GM18868 (cell line): ENCODE results near the gene CYSLTR1.
A peak's percentile ranks its signal among the peaks of the same experiment; 100 is the strongest.
"Not testable (repeated sequence)": the region's sequence is repeated elsewhere in the genome, so short reads cannot be mapped to it uniquely, and the experiment has no call there.

Source experiments
- ATAC-seq: cut with Tn5 transposase; IDR thresholded peaks from one replicate; pipeline ENCODE4 v1.9.1; 2021; ENCODE audit warnings: mild to moderate bottlenecking, moderate library complexity; ENCODE audit not compliant: unreplicated experiment

The CYSLTR1 gene

DNA sequence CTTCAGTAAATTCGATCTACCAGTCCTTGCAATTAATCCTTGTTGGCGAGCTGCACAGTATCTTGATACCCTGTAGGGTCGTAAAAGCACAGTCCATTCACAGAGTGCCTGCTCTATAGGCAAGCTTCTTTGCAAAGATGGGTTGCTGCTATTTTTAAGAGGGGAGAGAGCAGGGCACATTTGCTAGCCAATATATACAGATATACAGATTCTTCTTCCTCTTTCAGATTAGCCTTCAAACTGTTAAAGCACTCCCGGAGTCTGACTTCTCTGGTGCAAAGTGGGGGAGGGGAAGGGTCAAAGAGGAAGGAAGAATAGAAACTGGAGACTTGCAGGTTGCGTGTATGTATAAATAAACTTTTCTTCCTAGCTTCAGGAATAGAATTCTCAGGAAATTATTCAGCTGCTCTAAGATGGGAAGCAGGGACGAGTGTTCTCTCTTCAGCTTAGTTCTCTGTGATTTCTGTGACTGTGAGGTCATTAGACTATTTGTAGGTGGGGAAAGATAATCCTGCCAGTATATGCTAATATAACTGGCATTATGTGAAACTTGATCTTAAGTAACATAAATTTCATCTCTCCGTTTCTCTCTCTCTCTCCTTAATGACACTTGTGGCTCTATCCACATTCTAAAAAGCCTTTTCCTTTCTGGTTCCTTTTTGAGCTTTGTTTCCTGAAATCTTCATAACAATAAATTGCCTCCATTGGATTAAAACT lies at the start of gene CYSLTR1:
CYSLTR1 (minus strand) TSS at position 242 of the 717 bp plus-strand sequence. CDS start 53,865 bp downstream, outside the sequence.
- peak; percentile 48 for ATAC-seq

DNA sequence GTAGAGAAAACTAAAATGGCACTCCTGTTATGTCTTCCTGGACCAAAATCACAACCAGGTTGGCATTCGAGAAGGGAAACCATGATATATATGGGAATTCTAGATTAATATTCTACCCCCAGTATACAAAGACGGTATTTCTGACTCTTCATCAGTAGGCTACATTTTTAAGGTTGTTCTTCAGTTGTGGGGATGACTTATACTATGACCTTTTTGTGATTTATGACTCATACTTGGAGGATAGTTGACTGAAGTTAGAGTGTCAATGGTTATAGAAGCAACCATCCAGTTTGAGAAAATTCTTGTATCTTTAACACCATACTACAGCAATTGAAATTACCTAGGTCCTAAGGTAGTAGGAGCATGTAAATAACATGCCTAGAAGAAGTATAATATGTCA lies 49.8 kb upstream of the CYSLTR1 start:
- no peak for ATAC-seq

DNA sequence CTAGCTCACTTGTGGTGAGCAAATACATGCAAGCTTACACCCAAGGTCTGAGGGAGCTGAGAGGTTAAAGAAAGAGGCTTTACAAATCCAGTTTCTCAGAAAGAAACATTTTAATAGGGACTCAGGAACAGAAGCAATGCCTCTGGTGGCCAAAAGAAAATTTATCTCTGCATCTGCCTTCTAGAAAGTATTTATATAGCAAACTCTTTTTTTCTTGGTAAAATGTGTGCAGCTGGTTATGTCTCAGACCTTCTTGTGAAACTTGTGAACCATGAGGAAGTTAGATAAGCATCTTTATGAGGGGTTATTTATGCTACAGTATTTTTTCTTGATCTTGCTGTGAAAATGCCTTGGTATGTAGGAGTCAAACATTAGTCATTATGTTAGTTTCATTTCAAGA lies 48.5 kb upstream of the CYSLTR1 start:
- peak; percentile 98 for ATAC-seq

- no peak for ATAC-seq
Measured at GRCh38 chrX:78366576-78366975, 39.2 kb upstream of the CYSLTR1 start.

DNA sequence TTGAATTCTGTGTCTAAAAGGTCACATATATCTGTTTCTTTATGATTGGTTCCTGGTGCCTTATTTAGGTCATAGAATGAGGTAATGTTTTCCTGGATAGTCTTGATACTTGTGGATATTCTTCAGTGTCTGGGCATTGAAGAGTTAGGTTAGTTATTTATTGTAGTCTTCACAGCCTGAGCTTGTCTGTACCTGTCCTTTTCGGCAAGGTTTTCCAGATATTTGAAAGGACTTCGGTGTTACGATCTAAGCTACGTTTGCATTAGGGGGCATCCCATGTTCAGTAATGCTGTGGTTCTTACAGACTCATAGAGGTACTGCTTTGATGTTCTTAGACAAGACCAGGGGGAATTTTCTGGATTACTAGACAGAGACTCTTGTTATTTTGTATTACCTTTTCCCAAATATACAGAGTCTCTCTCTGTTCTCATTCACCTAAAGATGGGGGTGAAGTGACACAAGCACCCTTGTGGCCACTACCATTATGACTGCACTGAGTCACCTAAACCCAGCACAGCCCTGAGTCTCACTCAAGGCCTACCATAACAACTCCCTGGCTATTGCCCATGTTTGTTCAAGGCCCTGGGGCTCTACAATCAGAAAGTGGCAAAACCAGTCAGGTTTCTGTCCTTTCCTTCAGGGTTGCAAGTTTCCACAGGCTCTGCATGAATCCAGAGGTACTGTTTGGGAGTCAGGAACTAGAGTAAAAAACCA lies 30.1 kb upstream of the CYSLTR1 start:
- ATAC-seq = no peak

DNA sequence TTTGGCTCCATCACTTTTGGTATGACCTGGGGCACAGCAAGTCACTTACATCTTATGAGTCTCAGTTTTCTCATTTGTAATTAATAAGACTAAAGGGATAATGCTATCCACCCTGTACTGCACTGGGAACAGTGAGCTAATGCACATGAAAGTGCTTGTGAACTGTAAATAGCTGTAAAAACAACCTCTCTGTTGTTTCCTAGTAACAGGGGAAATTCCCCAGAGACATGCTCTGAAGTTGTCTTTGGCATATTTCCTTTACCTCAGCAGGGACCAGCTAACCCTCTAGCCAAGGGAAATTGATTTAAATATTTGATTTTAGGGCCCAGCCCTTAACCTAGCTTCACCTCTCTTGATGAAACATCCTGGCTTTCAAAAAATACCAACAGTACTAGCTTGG lies 6.1 kb upstream of the CYSLTR1 start:
- ATAC-seq = peak; percentile 68

- no peak for ATAC-seq
Measured at GRCh38 chrX:78331708-78332107, 4.3 kb upstream of the CYSLTR1 start.

- ATAC-seq = peak; percentile 28
Measured at GRCh38 chrX:78330540-78330939, 3.1 kb upstream of the CYSLTR1 start.

- ATAC-seq = no peak
Measured at GRCh38 chrX:78330068-78330467, 2.7 kb upstream of the CYSLTR1 start.

DNA sequence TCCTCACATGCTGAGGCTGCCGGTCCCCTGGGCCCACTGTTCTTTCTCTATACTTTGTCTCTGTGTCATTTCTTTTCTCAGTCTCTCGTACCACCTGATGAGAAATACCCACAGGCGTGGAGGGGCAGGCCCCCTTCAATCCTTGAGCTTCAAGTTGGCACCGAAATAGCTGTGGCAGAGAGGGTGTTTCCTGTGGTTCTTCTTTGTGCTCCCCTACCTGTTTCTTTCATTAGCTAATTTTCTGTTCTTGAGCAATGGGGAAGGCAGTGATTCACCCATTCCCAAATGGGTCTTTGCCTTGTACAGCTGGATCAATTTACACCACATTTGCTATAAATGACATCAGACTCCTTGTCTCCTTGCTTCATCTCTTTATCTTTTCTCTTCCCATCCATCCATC lies 2.1 kb upstream of the CYSLTR1 start:
- ATAC-seq = peak; percentile 24

- no peak for ATAC-seq
Measured at GRCh38 chrX:78326401-78326800, 1.0 kb downstream of the CYSLTR1 start.

- ATAC-seq = peak; percentile 23
Measured at GRCh38 chrX:78322863-78323262, 4.5 kb downstream of the CYSLTR1 start.

GRCh38 chrX:78321809-78322208 lies 5.6 kb downstream of the CYSLTR1 start:
- peak; percentile 95 for ATAC-seq

DNA sequence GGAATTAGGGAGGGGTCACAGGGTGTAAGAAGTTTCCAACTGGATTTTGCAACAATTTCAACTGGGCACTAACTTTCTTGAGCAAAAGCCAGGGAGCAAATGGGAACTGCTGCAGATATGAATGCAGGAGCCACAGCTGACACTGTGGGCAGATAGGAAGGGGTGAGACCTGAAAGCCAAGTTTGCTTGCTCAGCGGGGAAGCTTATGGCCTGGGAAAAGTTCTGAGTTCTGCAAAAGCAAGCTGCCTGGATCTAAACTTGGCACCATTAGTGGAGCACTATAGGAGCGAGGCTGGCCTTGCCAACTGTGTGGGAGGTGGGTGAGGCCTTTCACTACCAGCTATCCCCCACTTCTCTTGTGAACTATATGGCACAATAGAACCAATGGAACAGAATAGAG lies 11.1 kb downstream of the CYSLTR1 start:
- no peak for ATAC-seq

- ATAC-seq = no peak
Measured at GRCh38 chrX:78315745-78316144, 11.7 kb downstream of the CYSLTR1 start.

- peak; percentile 90 for ATAC-seq
Measured at GRCh38 chrX:78314561-78314960, 12.8 kb downstream of the CYSLTR1 start.

GRCh38 chrX:78313526-78313925 lies 13.9 kb downstream of the CYSLTR1 start:
- ATAC-seq = no peak

DNA sequence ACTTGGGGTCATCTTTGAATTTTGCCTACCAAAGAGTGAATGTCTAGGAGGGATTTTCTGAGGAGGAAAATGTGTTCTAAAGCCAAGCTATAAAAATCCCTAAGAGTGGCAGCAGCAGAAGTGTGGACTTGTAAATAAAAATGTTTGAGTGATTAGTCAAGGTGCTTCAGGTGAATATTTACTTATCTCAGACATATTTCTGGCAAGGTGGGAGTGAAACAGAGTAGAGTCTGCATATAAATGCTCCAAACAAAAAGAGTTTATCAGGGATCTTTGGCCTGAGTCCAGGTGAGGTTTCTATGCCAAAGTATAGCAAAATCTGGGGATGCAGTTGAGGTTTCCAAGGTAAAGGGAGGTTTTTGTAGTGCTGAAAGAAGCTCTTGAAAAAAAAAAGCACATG lies 19.7 kb downstream of the CYSLTR1 start:
- ATAC-seq = no peak

- no peak for ATAC-seq
Measured at GRCh38 chrX:78303086-78303485, 24.3 kb downstream of the CYSLTR1 start.

DNA sequence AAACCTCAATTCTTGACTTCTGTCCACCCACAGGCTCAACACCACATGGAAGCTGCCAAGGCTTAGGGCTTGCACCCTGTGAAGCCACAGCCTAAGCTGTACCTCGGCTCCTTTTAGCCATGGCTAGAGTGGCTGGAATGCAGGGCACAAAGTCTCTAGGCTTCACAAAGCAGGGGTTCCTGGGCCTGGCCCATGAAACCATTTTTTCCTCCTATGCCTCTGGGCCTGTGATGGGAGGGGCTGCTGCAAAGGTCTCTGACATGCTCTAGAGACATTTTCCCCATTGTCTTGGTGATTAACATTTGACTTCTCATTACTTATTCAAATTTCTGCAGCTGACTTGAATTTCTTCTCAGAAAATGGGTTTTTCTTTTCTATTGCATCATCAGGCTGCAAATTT lies 26.5 kb downstream of the CYSLTR1 start:
- ATAC-seq = not testable (repeated sequence)

DNA sequence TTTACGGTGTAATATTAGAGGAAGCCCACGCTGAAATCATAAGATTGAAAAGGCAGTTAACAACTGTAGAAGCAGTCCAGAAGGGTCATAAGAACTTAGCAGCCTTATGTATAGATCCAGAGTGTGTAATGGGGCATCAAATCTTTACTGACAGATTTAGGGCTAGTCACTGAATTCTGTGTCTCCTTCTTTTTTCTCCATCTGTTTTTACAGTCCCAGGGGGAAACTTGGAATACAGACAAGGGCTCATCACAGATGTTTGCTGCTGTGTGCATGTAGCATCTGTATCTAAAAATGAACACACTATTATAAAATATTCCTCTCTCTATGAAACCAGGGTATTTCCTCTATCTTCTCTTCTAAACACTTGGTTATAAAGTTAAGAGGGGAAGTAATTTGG lies 43.9 kb downstream of the CYSLTR1 start:
- ATAC-seq = no peak

- no peak for ATAC-seq
Measured at GRCh38 chrX:78237127-78237526, 90.3 kb downstream of the CYSLTR1 start.
